Measurements from ENCODE around the gene RD3L.
"Not testable (repeated sequence)": the region's sequence is repeated elsewhere in the genome, so short reads cannot be mapped to it uniquely, and the experiment has no call there.

Gene RD3L

GRCh38 chr14:103941973-103942736, at the start of gene RD3L:
TSS of gene RD3L (minus strand) at chr14:103942529. CDS start at chr14:103941695, 834 bp downstream.
- no peak for ATAC-seq
- H3K4me1 Mint-ChIP-seq = no peaks in the 10 kb centered on the region
- peaks cover 32% of the 10 kb centered on the region for H3K27me3 Mint-ChIP-seq
- H3K4me3 Mint-ChIP-seq = no peak within 1 kb of the TSS
- H3K9me3 Mint-ChIP-seq = no peaks in the 10 kb centered on the region
- H3K27ac Mint-ChIP-seq = no peak within 1 kb of the TSS
- H3K36me3 Mint-ChIP-seq = no peaks in the 10 kb centered on the region

GRCh38 chr14:103989964-103990363, 47.6 kb upstream of the RD3L start:
- ATAC-seq = no peak
- peaks cover 37% of the 10 kb centered on the region for H3K27me3 Mint-ChIP-seq
- no peaks in the 10 kb centered on the region for H3K4me1 Mint-ChIP-seq
- peaks cover 26% of the 10 kb centered on the region for H3K9me3 Mint-ChIP-seq
- H3K36me3 Mint-ChIP-seq = peaks cover 7% of the 10 kb centered on the region
- no peak overlapping the region for H3K27ac Mint-ChIP-seq
- no peak overlapping the region for H3K4me3 Mint-ChIP-seq

- peaks cover 26% of the 10 kb centered on the region for H3K9me3 Mint-ChIP-seq
Observed at GRCh38 chr14:103989034-103989433, 46.7 kb upstream of the RD3L start.

GRCh38 chr14:103984196-103984595, 41.9 kb upstream of the RD3L start:
- Mint-ChIP-seq H3K4me1 (no peaks in the 10 kb centered on the region), H3K27ac (no peak overlapping the region), H3K9me3 (peaks cover 20% of the 10 kb centered on the region), H3K4me3 (no peak overlapping the region), H3K36me3 (peaks cover 3% of the 10 kb centered on the region), H3K27me3 (peaks cover 21% of the 10 kb centered on the region)
- no peak for ATAC-seq

More at GRCh38 chr14:103989034-103989433, 46.7 kb upstream of the RD3L start:
- ATAC-seq = no peak
- Mint-ChIP-seq H3K27ac (no peak overlapping the region), H3K36me3 (peaks cover 7% of the 10 kb centered on the region), H3K4me1 (no peaks in the 10 kb centered on the region), H3K27me3 (peaks cover 37% of the 10 kb centered on the region), H3K4me3 (no peak overlapping the region)

GRCh38 chr14:103980623-103981238, 38.4 kb upstream of the RD3L start:
- H3K4me1 Mint-ChIP-seq, ATAC-seq, H3K4me3 Mint-ChIP-seq, H3K27ac Mint-ChIP-seq, H3K36me3 Mint-ChIP-seq: not testable (repeated sequence)
- H3K27me3 Mint-ChIP-seq = peaks cover 25% of the 10 kb centered on the region
- peaks cover 10% of the 10 kb centered on the region for H3K9me3 Mint-ChIP-seq

GRCh38 chr14:103974575-103974974, 32.2 kb upstream of the RD3L start:
- H3K4me3 Mint-ChIP-seq = no peak overlapping the region
- H3K36me3 Mint-ChIP-seq = no peaks in the 10 kb centered on the region
- H3K27me3 Mint-ChIP-seq = peaks cover 40% of the 10 kb centered on the region
- ATAC-seq = no peak
- H3K27ac Mint-ChIP-seq = no peak overlapping the region
- peaks cover 4% of the 10 kb centered on the region for H3K9me3 Mint-ChIP-seq
- H3K4me1 Mint-ChIP-seq = no peaks in the 10 kb centered on the region

GRCh38 chr14:103973354-103973753, 31.0 kb upstream of the RD3L start:
- ATAC-seq = no peak
- H3K4me1 Mint-ChIP-seq = no peaks in the 10 kb centered on the region
- H3K4me3 Mint-ChIP-seq = no peak overlapping the region
- no peaks in the 10 kb centered on the region for H3K9me3 Mint-ChIP-seq
- peaks cover 31% of the 10 kb centered on the region for H3K27me3 Mint-ChIP-seq
- no peaks in the 10 kb centered on the region for H3K36me3 Mint-ChIP-seq
- no peak overlapping the region for H3K27ac Mint-ChIP-seq

- no peaks in the 10 kb centered on the region for H3K4me1 Mint-ChIP-seq
- no peak overlapping the region for H3K4me3 Mint-ChIP-seq
- no peaks in the 10 kb centered on the region for H3K9me3 Mint-ChIP-seq
- peak; percentile 20 for ATAC-seq
- H3K27ac Mint-ChIP-seq = no peak overlapping the region
- H3K36me3 Mint-ChIP-seq = no peaks in the 10 kb centered on the region
- peaks cover 12% of the 10 kb centered on the region for H3K27me3 Mint-ChIP-seq
Observed at GRCh38 chr14:103969961-103970360, 27.6 kb upstream of the RD3L start.

GRCh38 chr14:103966631-103967030, 24.3 kb upstream of the RD3L start:
- ATAC-seq = no peak
- Mint-ChIP-seq H3K27me3 (peaks cover 12% of the 10 kb centered on the region), H3K27ac (no peak overlapping the region), H3K4me3 (no peak overlapping the region), H3K4me1 (no peaks in the 10 kb centered on the region), H3K9me3 (peaks cover 3% of the 10 kb centered on the region), H3K36me3 (no peaks in the 10 kb centered on the region)

- peaks cover 8% of the 10 kb centered on the region for H3K27me3 Mint-ChIP-seq
- no peak overlapping the region for H3K4me3 Mint-ChIP-seq
- no peak for ATAC-seq
- peaks cover 3% of the 10 kb centered on the region for H3K9me3 Mint-ChIP-seq
- H3K27ac Mint-ChIP-seq = no peak overlapping the region
- H3K4me1 Mint-ChIP-seq = no peaks in the 10 kb centered on the region
- H3K36me3 Mint-ChIP-seq = no peaks in the 10 kb centered on the region
Observed at GRCh38 chr14:103961928-103962578, 19.7 kb upstream of the RD3L start.

GRCh38 chr14:103960457-103961055, 18.2 kb upstream of the RD3L start:
- ATAC-seq = no peak
- Mint-ChIP-seq H3K4me3 (no peak overlapping the region), H3K36me3 (no peaks in the 10 kb centered on the region), H3K9me3 (peaks cover 3% of the 10 kb centered on the region), H3K27me3 (peaks cover 8% of the 10 kb centered on the region), H3K27ac (no peak overlapping the region), H3K4me1 (no peaks in the 10 kb centered on the region)

- Mint-ChIP-seq H3K27ac (no peak overlapping the region), H3K27me3 (peaks cover 30% of the 10 kb centered on the region), H3K4me1 (peaks cover 8% of the 10 kb centered on the region), H3K9me3 (peaks cover 6% of the 10 kb centered on the region), H3K4me3 (no peak overlapping the region), H3K36me3 (no peaks in the 10 kb centered on the region)
- ATAC-seq = no peak
Observed at GRCh38 chr14:103949131-103949790, 6.9 kb upstream of the RD3L start.

- Mint-ChIP-seq H3K4me1 (peaks cover 8% of the 10 kb centered on the region), H3K9me3 (peaks cover 3% of the 10 kb centered on the region), H3K27me3 (peaks cover 34% of the 10 kb centered on the region), H3K4me3 (no peak overlapping the region), H3K36me3 (no peaks in the 10 kb centered on the region), H3K27ac (no peak overlapping the region)
- no peak for ATAC-seq
Observed at GRCh38 chr14:103948442-103948841, 6.1 kb upstream of the RD3L start.

- Mint-ChIP-seq H3K36me3 (no peaks in the 10 kb centered on the region), H3K27ac (no peak overlapping the region), H3K27me3 (peaks cover 34% of the 10 kb centered on the region), H3K9me3 (peaks cover 3% of the 10 kb centered on the region), H3K4me3 (no peak overlapping the region), H3K4me1 (peaks cover 8% of the 10 kb centered on the region)
- no peak for ATAC-seq
Observed at GRCh38 chr14:103946975-103947374, 4.6 kb upstream of the RD3L start.

- no peaks in the 10 kb centered on the region for H3K4me1 Mint-ChIP-seq
Observed at GRCh38 chr14:103943673-103944072, 1.3 kb upstream of the RD3L start.

More at GRCh38 chr14:103943673-103944072, 1.3 kb upstream of the RD3L start:
- Mint-ChIP-seq H3K27me3 (peaks cover 34% of the 10 kb centered on the region), H3K9me3 (peaks cover 3% of the 10 kb centered on the region), H3K4me3 (no peak overlapping the region), H3K36me3 (no peaks in the 10 kb centered on the region), H3K27ac (no peak overlapping the region)
- ATAC-seq = no peak

Data from stimulated activated memory B cell treated with anti-CD40 and anti-IgM and Interleukin-4, amounts not matched to agents 10 μg/mL and 1 μg/mL and 100 μg/mL, for 72 hours (primary cell).